GM19452 (cell line): Measurements from ENCODE around the gene ARMC5.
"Not testable (repeated sequence)": the region's sequence is repeated elsewhere in the genome, so short reads cannot be mapped to it uniquely, and the experiment has no call there.

ENCODE experiments used
- ATAC-seq: cut with Tn5 transposase; IDR thresholded peaks from one replicate; pipeline ENCODE4 v1.9.1; 2021; ENCODE audit not compliant: unreplicated experiment

Gene ARMC5

DNA sequence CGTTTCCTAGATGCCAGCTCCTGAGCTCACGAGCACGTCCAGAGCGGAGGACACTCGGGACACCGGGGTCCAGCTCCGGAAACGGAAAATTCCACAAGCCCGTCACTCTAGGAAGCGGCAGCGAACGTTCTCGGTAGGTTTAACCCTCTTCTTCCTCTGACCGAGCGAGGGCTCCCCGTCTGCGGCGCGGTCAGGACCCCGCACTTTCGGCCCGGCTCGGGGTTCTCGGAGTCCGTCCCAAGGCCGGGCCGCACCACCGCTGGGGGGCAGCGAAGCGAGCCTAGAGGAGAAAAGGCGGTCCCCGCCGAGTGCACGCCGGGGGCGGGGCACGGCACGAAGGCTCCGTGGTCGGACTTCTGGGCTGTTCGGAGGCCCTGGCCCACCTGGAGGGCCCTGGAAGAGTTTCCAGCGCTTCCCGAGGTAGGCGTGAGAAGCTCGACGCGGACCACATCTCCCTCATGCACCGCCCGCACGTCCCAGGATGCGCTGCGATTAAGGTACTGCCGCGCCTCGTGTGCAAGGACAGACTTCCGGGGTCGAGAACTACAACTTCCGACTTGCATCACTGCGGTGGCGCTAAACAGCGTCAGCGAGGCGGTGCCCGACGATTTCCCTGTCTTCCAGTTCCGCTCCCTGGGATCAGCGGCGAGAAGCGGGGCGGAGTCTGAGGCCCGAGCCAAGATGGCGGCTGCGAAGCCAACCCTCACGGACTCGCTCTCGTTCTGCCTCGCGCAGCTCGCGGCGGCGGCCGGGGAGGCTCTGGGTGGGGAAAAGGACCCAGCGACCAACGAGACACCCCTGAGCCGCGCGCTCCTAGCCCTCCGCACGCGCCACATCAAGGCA lies at the start of gene ARMC5:
TSS of gene ARMC5 (plus strand) at position 658 of the 843 bp plus-strand sequence. CDS start at position 682, 24 bp downstream.
- ATAC-seq = peak; percentile 71

DNA sequence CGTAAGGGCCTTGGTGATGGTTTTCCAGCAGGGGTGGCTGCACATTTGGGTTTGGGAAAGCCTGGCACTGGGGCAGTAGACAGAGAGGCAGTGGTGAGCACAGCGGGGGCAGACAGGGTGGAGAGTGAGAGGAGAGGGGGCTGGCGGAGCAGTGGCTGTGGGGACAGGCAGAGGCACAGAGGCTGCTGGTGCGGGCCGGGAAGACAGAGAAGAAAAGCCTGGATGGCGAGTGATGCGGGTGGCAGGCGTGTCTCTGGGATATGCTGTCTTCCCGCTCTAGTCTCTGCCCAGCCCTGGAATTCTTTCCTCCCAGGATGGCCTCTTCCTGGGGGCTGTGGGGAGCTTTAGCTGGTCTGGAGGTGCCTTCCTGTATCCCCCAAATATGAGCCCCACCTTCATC lies 49.2 kb upstream of the ARMC5 start:
- no peak for ATAC-seq

GRCh38 chr16:31411024-31411844 lies 48.1 kb upstream of the ARMC5 start:
- ATAC-seq = no peak

DNA sequence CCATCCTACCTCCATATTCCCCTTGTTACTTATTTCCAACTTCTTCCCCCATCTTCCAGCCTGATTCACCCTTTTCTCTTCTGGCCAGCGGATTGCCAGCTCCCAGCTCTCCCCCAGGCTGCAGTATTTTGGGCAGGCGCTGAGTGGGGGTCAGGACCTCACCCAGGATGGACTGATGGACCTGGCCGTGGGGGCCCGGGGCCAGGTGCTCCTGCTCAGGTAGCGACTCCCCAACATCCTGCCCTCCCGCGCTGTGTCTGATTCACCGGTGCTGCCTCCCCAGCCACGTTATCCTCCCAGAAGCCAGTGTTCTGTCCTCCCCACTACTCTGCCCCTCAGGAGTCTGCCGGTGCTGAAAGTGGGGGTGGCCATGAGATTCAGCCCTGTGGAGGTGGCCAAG lies 46.6 kb upstream of the ARMC5 start:
- ATAC-seq = no peak

- ATAC-seq = no peak
Observed at GRCh38 chr16:31413381-31413780, 45.9 kb upstream of the ARMC5 start.

- no peak for ATAC-seq
Observed at GRCh38 chr16:31413943-31414342, 45.4 kb upstream of the ARMC5 start.

GRCh38 chr16:31414706-31415105 lies 44.6 kb upstream of the ARMC5 start:
- ATAC-seq = no peak

- no peak for ATAC-seq
Observed at GRCh38 chr16:31416371-31416770, 42.9 kb upstream of the ARMC5 start.

DNA sequence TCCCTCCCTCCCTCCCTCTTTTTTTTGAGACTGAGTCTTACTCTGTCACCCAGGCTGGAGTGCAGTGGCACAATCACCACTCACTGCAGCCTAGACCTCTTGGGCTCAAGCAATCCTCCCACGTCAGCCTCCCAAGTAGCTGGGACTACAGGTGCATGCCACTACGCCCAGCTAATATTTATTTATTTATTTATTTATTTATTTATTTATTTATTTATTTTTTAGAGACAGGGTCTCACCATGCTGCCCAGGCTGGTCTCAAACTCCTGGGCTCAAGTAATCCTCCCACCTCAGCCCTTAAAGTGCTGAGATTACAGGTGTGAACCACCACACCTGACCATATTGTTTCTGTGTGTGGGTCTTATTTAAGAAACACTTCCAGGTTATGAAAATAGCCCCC lies 42.3 kb upstream of the ARMC5 start:
- not testable (repeated sequence) for ATAC-seq

GRCh38 chr16:31417916-31418315 lies 41.4 kb upstream of the ARMC5 start:
- ATAC-seq = no peak

DNA sequence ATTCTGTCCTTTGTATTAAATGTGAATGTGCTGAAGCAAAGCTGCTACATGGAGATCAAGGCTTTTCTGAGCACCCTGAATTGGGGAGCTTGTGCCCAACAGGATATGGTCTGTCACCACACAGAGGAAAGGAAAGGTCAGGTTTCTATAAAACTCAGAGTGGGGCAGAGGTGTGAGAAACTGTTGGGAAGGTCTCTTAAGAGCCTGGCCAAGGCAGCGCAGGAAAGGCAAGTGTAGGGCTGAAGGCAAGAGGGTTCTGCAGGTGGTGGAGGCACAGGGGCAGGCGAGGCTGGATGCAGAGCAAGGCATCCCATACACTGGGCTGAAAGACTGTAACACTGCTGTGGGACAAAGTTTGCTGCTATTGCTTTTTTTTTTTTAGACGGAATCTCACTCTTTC lies 39.3 kb upstream of the ARMC5 start:
- no peak for ATAC-seq

- ATAC-seq = peak; percentile 64
Observed at GRCh38 chr16:31421587-31421986, 37.7 kb upstream of the ARMC5 start.

GRCh38 chr16:31423241-31423640 lies 36.1 kb upstream of the ARMC5 start:
- no peak for ATAC-seq

DNA sequence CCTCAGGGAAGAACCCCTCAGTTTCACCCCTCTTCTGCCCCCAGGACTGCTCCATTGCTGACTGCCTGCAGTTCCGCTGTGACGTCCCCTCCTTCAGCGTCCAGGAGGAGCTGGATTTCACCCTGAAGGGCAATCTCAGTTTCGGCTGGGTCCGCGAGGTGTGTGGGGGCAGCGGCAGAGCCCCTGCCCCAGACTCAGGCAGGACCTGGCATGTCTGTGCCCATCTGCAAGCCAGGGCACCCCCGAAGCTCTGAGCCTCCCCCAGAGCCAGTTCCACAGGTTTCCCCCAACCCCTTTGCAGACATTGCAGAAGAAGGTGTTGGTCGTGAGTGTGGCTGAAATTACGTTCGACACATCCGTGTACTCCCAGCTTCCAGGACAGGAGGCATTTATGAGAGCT lies 35.5 kb upstream of the ARMC5 start:
- no peak for ATAC-seq

DNA sequence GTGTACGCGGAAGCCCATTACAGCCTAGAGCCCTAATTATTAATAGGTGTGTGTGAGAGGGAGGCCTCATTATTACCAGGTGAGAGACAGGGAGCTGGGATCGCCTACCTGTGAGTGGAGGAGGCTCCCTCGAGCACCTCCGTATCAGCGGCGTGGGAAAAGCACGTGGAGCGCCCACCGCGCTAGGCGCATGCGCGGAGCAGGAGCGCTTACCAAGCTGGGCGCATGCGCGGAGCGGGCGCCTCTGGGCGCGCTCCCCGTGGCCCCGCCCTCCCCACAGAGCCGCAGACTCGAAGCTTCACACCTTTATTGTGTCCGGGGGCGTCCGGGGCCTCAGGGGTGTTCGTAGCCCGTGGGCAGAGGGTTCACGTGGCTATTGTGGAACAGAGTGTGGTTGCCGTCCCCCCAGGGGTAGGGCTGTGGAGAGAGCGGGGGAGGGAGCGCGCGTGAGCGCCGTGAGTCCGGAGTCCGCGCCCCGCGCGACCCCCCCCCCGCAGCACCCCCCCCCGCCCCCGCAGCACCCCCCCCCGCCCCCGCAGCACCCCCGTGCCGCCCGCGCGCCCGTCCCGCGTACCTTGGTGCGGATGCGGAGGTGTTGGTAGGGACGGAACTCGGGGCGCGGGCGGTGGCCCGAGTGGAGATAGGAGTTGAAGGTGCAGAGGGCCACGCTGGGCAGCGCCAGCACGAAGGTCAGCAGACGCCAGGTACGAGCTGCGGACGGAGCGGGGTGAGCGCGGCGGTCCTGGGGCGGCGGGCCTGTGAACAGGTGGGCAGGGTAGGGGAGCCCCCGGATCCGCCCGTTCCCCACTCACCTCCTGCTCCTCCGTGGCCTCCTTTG lies 31.6 kb upstream of the ARMC5 start:
- no peak for ATAC-seq

- no peak for ATAC-seq
Observed at GRCh38 chr16:31428279-31428597, 31.1 kb upstream of the ARMC5 start, which contains the start of gene COX6A2. Gene COX6A2, minus strand, starts transcription at chr16:31428360. Its CDS starts 35 bp downstream, at chr16:31428325.

- no peak for ATAC-seq
Observed at GRCh38 chr16:31428638-31429247, 30.6 kb upstream of the ARMC5 start.

DNA sequence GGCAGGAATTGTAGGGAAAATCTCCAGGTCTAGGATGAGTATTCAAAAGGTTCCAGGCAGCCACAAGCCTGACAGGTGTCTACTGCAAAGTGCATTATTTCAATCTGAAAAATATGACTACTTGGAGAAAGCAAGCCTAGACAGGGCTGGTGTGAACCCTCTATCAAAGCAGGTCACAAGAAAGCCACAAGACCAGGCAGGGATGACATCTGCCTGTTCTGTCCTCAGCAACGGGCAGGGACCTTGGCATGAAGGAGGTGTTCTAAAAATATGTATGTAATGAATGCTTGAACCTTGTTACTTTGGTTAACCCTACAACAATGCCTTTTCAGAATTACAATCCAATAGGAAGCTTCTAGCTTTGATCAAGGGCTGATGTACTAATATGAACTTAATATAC lies 30.0 kb upstream of the ARMC5 start:
- no peak for ATAC-seq

DNA sequence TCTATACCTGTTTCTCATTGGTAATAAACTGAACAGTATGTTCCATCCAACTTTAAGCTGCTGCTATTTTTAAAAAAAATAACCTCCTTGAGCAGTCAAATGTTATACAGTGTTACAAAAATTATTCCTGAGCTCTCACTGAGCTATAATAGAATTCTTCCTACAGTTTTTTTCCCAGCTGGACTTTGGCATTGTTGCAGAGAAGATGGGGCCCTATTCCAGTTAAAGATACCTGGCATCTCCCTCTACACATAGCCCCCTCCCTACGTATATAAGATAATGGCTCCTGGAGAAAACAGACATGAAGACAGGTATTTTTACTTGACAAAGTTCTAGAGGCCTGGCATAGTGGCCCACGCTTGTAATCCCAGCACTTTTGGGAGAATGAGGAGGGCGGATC lies 29.5 kb upstream of the ARMC5 start:
- no peak for ATAC-seq

- no peak for ATAC-seq
Observed at GRCh38 chr16:31430380-31431052, 28.8 kb upstream of the ARMC5 start.
